GM21786 (cell line): ENCODE measurements around the gene RTKN.
A peak's percentile ranks its signal among the peaks of the same experiment; 100 is the strongest.

Source experiments
- ATAC-seq: cut with Tn5 transposase; IDR thresholded peaks from one replicate; pipeline ENCODE4 v1.9.1; 2021; ENCODE audit not compliant: unreplicated experiment

RTKN gene

DNA sequence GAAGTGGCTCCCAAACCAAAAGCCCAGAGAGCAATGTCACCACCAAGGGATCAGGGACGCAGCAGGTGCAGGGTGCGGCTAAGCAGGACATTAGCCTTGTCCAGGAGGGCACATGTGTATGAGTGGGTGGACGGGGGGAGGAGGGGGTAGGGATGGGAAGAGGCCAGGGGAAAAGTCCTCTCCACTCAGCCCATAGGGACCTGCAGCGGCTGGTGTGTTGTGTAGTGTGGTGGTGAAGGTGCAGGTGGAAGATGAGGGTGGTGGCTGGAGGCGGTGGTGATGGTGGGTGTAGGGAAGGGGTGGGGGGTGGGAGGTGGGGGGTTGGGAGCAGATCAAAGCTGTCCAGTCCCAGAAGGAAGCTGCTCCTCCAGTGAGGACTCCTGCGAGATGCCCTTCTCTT, 24.0 kb downstream of the RTKN start:
- ATAC-seq: no peak

DNA sequence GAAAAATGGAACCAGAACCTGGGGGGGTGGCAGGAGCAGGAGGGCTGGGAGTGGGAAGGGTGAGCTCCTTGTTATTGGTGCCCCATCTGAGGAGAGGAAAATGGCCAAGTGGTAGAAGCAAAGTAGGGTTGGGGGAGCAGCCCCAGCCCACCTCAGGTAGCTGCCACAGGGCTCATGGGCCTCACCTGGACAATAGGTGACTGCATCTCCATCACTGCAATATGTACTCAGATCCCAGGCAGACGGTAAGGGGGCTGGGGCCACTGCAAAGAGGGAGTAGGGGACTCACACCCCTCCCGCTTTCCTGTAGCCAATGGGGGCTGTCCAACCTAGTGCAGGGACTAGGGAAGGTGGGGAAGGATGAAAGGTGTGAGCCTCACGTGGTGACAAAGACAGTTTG, 24.5 kb downstream of the RTKN start:
- ATAC-seq: no peak

DNA sequence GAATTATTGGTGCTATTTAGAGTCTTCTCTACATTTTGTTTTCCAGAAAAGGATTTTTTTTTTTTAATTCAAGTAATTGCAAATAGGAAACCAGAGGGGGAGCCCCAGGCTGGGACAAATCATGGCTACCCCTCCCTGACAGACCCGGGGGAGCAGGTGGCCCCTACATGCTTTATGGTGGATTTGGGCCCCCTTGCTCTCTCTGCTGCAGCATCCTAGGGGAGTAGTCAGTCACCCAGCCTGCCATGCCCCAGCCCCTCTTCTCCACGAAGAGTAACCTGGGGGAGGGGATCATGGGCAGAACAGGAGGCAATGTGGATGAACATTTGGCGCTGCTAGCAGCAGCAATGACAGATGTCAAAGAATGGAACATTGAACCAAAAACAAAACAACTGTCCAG, 25.0 kb downstream of the RTKN start:
- no peak for ATAC-seq

DNA sequence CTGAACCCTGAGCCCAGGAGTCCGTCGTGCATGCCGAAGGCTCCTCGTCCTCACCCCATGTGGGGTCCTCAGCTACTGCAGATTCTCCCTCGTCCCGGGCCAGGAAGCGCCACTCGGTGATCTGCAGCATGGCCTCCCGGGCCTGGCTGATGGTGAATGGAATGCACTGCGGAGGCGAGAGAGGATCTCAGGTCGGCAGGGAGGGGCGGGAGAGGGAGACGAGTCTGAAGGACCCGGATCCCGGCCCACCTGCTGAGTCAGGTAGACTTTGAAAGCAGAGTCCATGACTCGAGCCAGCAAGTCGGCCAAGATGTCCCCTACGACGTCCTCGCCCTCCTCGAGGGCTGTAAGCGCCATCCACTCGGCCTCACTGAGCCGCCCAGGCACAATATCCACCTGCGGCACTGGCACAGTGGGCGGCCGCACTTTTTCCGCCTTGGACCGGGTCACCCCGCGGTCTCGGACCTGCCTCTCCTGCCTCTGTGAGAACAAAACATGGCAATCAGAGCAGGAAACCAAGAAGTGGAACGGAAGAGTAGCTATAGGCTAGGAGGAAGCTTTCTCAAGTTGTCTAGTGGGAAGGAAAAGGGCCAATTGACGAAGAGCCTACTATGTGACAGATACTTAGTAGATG, 25.9 kb downstream of the RTKN start:
- ATAC-seq: no peak

DNA sequence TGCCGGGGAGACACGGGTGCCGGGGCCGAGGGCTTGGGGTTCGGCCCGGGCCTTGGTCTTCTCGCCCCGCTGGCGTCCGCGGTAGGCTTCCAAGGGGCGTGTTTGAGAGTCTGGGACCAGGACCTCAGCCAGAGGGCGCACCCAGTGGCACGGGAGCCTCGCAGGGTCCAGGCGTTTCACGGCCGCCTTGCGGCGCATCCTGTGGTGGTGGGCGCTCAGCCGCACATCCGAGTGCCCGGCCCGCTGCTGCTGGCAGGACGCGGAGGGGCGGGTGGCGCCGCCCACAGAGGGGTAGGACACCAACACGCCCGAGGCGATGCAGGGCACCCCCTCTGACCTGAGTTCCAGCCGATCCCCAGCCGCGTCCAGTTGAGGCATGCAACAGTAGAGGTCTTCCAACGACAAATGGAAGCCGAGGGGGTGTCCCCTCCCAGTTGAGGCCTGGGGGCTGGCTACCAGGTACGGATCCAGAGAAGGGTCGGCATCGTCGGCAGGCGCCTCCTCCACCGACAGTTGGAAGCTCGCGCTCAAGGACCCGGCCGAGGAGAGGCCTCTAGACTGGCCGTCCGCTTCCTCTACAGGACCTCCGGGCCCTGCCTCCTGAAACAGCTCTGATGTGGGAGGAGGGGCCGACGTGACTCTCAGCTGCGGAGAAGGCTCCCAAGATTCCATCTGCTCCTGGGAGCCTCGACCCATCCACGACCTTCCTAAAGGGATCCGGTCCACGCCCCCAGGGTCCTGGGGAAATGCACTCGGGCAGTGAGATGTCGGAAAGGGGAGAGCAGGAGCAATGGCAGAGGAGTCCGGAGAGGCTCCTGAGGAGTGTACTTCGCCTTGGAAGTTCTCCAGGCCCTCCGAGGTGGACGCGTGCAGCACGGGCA, 26.6 kb downstream of the RTKN start:
- ATAC-seq: peak; percentile 54

DNA sequence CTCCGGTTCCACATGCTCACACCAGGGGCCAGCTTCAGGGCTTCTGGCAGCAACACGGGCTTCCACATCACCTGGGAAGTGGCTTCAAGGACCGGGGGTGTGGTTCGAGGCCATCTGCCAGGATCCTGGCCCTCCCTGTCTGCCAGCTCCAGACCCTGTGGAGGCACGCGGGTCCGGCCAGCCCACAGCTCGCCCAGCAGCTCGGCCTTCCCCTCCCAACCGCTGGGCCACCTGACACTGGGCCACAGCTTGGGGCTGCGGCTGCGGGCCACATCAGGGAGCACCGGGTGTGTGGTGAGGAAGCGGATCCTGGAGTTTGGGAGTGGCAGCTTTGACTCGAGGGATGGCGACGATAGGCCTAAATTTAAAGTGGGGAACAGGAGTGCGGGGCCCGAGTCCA, 27.3 kb downstream of the RTKN start:
- ATAC-seq: no peak

DNA sequence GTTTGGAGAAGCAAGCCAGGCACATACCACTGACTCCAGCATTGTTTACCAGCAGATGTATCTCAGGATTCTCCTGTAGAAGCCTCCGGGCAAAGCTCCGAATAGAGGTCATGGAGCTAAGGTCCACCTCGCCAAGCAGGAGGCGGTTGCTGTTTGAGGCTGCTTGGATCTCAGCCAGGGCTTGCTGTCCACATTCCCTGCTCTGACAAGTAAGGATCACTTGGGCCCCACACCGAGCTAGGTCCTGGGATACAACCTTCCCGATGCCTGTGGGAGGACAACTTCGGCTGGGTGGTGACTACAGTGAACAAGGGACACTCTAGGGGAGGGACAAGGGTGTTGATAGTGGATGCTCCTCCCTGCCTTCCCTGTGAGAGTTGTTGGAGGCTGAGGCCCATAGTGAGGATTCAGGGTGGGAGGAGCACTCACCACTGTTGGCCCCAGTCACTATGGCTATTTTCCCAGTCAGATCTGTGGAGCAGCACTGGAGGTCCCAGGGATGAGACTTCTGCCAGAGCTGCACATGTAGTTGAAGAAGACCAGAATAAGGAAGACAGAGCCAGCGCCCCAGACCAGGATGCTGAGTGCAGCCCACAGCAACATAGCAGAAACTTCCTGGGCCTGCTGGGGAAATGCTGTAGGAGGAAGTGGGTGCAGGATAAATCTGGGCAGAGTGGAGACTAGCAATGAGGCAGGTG, 28.6 kb downstream of the RTKN start:
- no peak for ATAC-seq

DNA sequence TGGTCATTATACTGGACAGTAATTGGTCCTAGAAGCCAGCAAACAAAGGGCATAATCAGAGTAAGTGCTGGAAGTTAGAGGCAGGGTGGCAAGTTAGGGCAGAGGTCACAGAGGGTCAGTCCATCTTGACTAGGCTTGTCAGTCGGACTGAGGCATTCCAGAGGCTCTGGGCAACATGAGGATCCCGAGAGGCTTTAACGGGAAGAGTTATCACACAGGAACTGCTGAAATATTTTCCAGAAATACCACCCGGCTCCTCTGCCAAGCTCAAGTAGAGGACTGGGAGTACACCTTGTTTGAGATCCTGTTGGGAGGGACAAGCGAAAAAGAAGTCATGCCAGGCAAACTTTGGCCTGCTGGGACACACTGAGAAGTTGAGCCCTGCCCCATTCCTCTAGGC, 34.1 kb downstream of the RTKN start:
- no peak for ATAC-seq

DNA sequence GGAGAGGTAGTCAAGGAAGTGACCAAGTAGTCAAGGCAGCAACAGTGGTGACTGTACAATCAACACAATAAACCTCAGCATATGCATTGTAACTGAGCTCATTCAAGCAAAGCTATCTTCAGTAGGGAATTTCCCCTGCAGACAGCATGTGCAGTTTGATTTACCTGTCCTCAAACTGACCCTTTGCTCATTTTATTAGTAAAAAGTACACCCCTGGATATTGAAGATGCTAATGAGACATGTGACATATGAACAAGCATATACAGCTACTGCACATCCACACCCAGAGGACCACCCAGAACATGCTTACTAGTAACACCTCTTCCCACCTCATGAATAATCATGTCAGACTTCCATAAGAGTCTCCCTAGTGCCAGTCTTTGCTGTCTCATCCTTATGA, 35.7 kb downstream of the RTKN start:
- ATAC-seq: no peak

DNA sequence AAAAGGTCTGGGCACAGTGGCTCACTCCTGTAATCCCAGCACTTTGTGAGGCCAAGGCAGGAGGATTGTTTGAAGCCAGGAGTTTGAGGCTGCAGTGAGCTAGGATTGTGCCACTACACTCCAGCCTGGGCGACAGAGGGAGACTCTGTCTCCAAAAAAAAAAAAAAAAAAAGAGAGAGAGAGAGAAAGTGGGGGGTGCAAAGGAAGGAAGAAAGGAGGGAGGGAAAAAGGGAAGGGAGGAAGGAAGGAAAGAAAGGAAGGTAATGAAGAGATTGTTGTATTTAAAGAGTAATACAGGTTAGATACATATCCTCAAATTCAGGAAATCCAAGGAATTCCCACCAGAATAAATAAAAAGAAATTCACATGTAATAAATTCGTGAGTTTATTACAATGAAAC, 39.8 kb downstream of the RTKN start:
- ATAC-seq: no peak

DNA sequence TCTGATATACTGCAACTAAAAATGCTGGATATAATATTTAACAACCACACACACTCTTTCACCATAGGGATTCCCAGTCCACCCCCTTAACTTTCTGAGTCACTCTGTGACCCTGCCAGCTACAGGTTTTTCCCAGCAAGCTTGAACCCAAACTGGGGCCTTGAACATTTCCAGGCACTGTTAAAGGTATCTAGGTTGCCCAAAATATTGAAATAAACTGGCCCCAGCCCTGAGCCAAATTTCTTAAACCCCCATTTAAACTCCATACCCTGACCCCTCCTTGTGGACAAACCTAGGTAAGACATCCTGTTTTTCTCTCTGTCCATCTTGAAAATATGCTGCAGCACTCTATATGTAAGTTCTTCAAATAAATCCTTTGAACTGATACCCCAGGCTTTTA, 42.0 kb downstream of the RTKN start:
- no peak for ATAC-seq

DNA sequence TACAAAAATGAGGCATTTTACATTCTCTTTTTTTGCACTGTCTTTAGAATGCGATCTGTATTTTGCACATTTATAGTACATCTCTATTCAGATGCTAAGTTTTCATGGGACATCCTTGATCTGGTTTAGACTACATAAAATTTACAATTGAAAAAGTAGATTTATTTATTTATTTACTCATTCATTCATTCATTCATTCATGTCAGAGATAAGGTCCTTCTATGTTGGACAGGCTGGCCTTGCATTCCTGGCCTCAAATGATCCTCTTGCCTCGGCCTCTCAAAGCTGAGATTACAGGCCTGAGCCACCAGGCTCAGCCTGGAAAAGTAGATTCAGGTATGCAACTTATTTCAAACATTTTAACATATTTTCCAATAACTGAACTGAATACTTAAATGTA, 45.6 kb downstream of the RTKN start:
- ATAC-seq: no peak

DNA sequence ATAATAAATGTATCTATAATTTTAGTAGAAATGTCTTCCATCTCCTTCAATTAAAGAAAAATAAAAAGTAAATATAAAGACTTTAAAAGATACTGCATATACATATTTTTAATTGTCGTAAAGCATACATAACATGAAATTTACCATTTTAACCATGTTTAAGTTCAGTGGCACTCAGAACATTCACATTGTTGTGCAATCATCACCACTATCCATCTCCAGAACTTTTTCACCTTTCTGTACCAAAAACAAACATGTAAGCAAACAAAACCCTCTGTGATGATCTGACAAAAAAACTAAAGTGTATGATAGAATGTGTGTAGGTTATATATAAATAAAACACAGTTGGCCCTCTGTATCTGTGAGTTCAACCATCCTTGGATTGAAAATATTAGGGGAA, 48.2 kb downstream of the RTKN start:
- no peak for ATAC-seq

DNA sequence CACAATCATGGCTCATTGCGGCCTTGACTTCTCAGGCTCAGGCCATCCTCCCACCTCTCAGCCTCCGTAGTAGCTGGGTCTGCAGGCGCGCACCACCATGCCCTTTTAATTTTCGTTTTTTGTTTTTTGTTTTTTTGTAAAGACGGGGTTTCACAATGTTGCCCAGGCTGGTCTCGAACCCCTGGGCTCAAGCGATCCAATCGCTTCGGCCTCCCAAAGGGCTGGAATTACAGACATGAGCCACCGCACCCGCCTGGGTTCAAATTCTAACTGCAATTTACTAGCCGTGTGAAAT, 49.3 kb downstream of the RTKN start:
- no peak for ATAC-seq

DNA sequence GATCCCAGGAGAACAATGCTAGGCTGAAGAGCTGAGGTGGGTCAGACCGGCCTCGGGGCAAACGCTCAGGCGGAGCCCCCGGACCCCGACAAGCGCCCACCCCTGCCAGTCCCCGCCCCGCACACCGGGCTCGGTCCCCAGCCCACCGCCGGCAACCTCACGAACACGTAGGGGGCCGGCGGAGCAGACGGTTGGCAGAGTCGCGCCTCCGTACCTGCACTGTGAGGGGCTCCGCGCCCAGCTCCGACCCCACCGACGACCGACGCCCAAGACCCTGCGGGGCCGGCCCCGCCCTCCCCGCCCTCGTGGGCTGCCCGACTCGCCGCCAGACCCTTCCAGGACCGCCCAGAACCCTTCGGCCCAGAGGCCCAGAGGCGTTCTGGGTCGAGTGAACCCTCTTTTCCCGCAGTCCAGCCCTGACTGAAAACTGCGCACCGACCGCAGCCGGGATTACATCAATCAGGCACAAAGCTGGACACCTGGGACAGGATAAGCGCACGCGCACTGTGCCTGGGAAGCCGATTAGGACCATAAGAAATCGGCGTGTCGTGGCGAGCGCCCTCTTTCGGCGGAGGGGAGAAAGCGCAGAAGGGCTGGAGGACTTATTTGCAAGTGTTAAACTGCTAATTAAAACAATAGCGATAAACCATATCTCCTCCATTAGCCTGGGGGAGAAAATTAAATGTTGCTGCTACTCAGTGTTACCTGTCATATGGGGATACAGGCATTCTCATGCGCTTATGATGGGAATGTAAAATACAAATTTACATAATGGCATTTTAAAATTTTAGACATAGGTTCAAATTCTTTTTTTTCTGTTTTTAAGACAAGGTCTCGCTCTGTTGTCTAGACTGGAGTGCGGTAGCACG, 49.9 kb downstream of the RTKN start:
- peak; percentile 61 for ATAC-seq

DNA sequence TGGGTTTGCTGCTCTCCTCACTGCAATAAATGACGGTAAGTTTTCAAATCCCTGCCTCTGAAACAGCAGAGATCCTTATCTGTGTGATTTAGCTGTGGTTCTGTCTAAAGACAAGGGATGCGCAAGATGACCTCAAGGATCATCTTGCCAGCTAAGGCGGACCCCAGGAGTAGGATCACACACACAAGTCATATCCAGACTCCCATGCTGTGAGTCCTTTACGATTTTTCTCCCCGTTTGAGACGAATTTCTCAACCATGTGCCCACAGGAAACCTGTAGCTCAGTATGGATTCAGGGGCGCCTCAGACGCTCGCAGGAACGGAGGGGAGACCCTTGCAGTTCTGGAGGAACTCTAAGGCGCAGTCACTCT, 50.5 kb downstream of the RTKN start:
- peak; percentile 18 for ATAC-seq

DNA sequence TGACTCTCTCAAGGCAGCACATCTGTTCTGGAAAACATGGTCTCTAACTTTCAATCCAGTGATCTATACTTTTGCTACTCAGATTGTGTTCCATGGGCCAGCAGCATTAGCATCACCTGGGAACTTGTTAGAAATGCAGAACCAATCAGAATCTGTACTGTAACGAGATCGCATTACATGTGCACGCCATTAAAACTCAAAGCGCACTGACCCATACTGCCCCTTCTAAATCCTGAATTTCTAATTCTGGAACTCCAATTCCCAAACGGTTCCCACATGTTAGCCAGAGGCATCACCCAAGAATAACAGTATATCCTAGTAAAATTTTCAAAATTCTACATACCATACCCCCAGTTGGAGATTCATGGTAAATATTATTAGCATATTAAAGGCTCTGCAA, 51.1 kb downstream of the RTKN start:
- ATAC-seq: no peak

DNA sequence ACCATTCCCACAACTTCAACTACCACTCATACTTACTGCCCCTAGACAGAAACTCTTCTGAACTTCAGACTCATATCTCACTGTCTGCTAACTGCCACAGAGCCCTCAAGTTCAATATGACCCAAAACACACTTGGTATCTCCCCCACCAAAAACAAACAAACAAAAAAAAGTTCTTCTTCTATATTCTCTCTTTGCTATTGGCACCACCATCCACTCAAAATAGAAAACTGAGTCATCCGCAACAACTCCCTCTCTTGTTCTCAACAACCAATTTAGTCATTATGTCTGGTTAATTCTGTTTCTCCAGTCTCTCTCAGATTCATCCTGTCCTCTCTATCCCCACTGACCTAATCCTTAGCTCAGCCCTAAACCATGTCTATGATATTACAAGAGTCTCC, 54.4 kb downstream of the RTKN start:
- ATAC-seq: no peak

DNA sequence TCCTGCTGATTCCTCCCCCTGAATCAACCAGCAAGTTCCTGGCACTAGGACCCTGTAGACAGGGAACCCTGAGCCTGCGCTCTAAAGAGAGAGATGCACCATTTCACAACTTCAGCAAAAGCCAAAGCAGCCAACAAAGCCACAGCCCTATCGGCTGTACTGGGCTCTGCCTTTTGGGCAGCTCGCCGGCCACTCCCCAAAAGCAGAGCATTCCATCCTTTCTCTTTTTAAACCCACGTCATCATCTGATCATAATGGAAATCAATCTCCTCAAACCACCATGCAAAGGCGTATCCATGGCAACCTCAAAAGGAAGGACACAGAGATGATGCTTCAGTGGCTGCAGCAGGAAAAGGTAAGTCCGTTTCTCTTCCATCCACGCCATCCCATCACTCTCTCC, 56.3 kb downstream of the RTKN start:
- no peak for ATAC-seq

DNA sequence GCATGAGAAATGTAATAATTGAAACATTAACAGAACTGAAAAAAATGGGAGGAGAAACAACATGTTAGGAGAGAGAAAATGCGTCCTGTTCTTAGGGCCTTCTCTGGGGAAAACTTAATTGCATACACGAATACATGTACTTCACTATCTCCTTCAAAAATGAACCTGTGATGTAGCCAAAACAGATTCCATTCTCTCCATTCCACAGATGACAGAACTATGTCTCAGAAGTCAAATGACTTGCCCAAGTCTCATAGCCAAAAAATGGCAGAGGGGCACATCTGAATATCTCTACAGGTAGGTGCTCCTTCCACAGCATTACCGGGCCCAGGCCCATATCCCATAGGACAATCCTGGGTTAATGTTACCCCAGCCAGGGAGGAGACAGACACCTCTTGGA, 57.7 kb downstream of the RTKN start:
- no peak for ATAC-seq

DNA sequence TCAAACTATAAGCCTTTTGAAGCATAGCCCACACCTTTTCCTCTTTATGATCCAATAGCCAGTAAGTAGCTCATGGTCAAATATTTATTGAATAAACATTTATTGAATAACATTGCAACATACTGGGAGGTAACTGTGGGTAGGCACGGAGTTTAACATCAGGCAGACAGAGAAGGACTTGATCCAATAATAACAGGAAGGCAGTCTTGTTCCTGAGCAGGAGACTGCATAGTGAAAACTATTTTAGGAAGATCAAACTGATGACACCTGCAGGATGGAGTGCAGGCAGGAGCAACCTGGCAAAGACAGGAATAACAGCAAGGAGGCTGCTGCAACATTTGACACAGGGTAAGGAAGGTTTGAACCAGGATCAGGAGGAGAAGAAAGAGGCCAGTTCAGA, 58.5 kb downstream of the RTKN start:
- no peak for ATAC-seq
